ENCODE data around the gene MRGPRG.
"Not testable (repeated sequence)": the region's sequence is repeated elsewhere in the genome, so short reads cannot be mapped to it uniquely, and the experiment has no call there.

The MRGPRG gene

GRCh38 chr11:3218483-3219280 lies at the start of gene MRGPRG:
MRGPRG (minus strand) TSS chr11:3218813; CDS start chr11:3218813, 0 bp downstream.
- no peak for DNase-seq

DNA sequence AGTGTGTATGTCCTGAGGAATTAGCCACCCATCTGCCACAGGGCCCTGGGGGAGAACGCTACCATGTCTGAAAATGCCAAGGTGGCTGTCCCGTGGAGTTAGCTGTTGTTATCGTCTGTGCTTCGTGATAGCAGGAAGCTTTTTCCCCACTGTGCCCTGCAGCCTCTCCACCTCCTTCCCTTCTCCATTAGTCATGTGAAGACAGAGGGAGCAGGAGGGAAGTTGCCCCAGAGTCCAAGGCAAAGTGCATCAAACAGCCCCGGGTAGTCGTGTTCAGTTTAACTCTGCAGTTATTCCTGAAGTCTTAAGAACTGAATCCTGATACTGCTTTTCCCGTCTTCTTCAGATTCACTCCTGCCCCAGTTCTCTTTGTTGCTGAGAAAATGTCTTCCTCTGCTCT lies 43.9 kb upstream of the MRGPRG start:
- not testable (repeated sequence) for DNase-seq

DNA sequence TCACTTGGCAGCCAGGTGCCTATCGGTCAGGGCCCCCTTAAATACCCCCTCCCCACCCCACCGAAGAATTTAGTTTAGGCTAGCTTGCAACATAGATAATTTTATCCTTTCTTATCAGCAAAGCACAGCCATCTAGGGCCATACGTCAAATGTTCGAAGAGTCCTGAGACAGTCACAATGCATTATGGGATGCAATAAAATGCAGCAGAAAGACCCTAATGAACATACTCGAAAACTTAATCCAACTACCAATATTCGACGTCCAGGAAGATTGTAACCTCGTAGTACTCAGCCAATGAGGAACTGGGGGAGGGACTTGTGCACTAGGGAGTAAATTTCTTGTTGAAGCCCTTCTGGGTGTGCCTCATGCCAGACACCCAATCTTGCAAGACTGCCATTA lies 43.2 kb upstream of the MRGPRG start:
- not testable (repeated sequence) for DNase-seq

DNA sequence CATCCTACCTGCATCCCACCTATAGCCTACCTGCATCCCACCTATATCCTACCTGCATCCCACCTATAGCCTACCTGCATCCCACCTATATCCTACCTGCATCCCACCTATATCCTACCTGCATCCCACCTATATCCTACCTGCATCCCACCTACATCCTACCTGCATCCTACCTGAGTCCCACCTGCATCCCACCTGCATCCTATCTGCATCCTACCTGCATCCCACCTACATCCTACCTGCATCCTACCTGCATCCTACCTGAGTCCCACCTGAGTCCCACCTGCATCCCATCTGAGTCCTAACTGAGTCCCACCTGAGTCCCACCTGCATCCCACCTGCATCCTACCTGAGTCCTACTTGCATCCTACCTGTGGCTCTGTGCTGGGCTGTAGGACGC lies 38.9 kb upstream of the MRGPRG start:
- DNase-seq = not testable (repeated sequence)

GRCh38 chr11:3255241-3255640 lies 36.6 kb upstream of the MRGPRG start:
- DNase-seq = not testable (repeated sequence)

DNA sequence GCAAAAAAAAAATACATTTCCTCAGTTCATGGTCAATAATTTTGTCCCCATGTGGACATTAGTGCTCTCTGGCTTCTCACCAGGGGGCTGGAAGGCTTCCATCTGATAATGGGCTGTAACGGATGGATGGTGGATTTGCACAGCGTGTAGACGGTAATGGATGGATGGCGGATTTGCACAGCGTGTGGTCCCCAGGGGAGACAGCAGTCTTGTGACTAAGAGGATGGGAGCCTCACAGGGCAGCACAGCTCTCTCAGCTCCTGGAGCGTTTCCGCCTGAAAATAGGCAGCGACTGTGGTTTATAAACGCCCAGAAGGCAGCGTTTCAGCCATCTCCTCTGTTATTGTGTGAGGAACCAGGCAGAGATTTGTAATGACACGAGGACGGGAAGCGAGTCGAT lies 36.2 kb upstream of the MRGPRG start:
- not testable (repeated sequence) for DNase-seq

GRCh38 chr11:3245071-3245470 lies 26.5 kb upstream of the MRGPRG start:
- no peak for DNase-seq

- DNase-seq = no peak
These were observed 25.3 kb upstream of the MRGPRG start for GRCh38 chr11:3243880-3244279.

- DNase-seq = no peak
These were observed 18.5 kb upstream of the MRGPRG start for GRCh38 chr11:3237119-3237518.

DNA sequence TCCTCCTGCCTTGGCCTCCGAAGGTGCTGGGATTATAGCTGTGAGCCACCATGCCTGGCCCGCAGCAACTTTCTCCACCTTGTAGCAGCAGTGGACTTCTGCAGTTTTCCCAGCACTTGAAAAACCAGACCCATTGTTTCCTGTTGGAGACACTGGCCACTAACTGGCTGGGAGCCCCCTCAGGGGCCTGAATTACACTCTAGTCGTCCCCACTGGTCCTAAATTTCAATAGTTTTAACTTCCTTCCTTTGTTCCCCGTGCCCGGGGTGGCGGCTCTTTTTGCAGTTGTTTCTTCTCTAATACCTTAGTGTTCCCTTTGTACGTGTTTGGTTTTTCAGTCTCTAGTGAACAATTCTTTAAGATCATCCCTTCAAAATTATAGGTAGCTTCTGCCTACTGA lies 16.2 kb upstream of the MRGPRG start:
- DNase-seq = no peak

DNA sequence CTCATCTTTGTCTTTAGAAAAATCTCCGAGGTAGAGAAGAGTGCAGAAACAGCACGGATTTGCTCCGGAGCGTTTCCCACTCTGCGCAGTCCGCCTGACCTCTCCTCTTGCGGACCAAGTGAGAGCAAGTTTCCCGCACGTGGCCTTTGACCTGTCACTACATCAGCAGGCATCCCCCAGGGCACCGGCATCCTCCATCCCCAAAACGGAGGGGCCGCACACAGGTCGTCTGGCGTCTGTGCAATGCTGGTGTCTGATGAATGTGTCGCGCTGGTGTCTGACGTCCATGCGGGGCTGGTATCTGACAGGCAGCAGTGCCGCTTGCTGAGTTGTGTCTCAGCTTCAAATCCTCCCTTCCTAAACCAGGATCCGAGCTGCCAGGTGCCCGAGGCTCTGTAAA lies 14.3 kb upstream of the MRGPRG start:
- no peak for DNase-seq

GRCh38 chr11:3231851-3232744 lies 13.5 kb upstream of the MRGPRG start, which contains the start of gene MRGPRE:
MRGPRE (minus strand) TSS chr11:3232417; CDS start chr11:3228799, 3,618 bp downstream.
- no peak for DNase-seq

GRCh38 chr11:3231550-3231850 lies 12.9 kb upstream of the MRGPRG start:
- DNase-seq = no peak

GRCh38 chr11:3230636-3231549 lies 12.3 kb upstream of the MRGPRG start:
- no peak for DNase-seq

GRCh38 chr11:3229673-3230630 lies 11.3 kb upstream of the MRGPRG start:
- no peak for DNase-seq

DNA sequence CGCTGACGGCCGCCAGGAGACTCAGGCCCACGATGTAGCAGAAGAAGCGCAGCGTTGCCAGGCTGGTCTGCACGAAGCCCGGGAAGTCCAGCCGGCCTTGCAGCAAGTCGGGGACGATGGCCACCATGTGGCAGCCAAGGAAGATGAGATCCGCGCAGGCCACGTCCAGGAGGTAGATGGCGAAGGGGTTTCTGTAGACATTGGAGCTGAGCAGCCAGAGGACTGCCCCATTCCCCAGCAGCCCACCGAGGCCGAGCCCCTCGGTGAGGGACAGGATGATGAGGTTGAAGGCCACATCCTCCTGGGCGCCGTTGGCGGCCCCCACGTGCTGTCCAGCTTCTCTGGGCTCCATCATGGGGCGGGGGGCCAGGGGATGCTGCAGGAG lies 9.8 kb upstream of the MRGPRG start:
- no peak for DNase-seq

DNA sequence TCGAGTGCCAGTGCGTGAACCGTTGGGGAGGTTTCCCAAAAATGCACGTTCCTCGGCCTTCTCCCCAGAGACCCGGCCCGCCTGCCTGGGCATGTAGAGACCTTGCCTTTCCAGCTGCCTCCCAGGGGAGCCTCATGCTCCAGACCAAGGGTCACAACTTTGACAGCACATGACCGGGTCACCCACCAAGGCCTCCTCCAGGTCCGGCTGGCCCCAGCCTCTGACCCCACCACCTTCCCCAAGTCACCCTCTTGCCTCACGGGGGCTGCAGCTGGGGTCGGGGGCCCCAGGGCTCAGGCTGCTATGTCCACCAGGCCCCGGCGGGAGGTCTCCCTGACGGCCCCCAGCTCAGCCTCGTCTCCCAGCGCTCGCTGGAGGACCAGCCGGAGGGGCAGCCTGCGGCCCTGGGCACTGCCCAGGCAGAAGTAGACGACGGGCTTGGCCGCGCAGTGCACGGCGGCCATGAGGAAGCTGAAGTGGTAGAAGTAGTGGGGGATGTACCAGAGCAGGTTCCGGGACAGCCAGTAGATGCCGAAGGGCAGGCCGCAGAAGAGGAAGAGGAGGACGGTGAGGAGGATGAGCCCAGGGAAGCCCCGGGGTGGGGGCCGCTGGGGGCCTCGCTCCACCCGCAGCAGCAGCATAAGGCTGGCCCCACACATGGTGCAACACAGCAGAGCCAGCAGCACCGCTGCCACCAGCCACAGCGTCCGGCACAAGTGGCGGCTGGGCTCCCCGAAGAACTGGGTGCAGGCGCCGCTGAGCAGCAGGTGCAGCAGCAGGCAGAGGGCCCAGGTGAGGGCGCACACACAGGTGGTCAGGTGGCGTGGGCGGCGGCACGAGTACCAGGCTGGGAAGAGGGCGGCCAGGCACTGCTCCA lies 9.2 kb upstream of the MRGPRG start:
- DNase-seq = no peak

GRCh38 chr11:3226846-3227567 lies 8.4 kb upstream of the MRGPRG start:
- DNase-seq = no peak

GRCh38 chr11:3225826-3226750 lies 7.5 kb upstream of the MRGPRG start:
- no peak for DNase-seq

Measured in CD4-positive, alpha-beta T cell treated with Interleukin-1 beta for 1 hour (primary cell).